ENCODE data around the gene MMS22L.
"Not testable (repeated sequence)": the region's sequence is repeated elsewhere in the genome, so short reads cannot be mapped to it uniquely, and the experiment has no call there.

Gene MMS22L

GRCh38 chr6:97218912-97219311 is 64.1 kb downstream of the MMS22L start:
- DNase-seq, result no peak

GRCh38 chr6:97215157-97215769 is 67.8 kb downstream of the MMS22L start:
- no peak for DNase-seq

GRCh38 chr6:97214671-97215070 is 68.3 kb downstream of the MMS22L start:
- DNase-seq, result no peak

GRCh38 chr6:97207383-97207782 is 75.6 kb downstream of the MMS22L start:
- DNase-seq, result no peak

- DNase-seq, result no peak
These were observed 77.0 kb downstream of the MMS22L start for GRCh38 chr6:97205966-97206365.

GRCh38 chr6:97203343-97203742 is 79.7 kb downstream of the MMS22L start:
- DNase-seq, result no peak

GRCh38 chr6:97198046-97198565 is 84.9 kb downstream of the MMS22L start:
- DNase-seq, result no peak

- DNase-seq, result no peak
These were observed 87.9 kb downstream of the MMS22L start for GRCh38 chr6:97195117-97195516.

- DNase-seq, result no peak
These were observed 93.2 kb downstream of the MMS22L start for GRCh38 chr6:97189767-97190166.

- DNase-seq, result no peak
These were observed 95.1 kb downstream of the MMS22L start for GRCh38 chr6:97187951-97188350.

- DNase-seq, result no peak
These were observed 96.5 kb downstream of the MMS22L start for GRCh38 chr6:97186416-97186999.

- no peak for DNase-seq
These were observed 105.1 kb downstream of the MMS22L start for GRCh38 chr6:97177905-97178304.

- no peak for DNase-seq
These were observed 106.5 kb downstream of the MMS22L start for GRCh38 chr6:97176468-97176867.

- DNase-seq, result no peak
These were observed 107.2 kb downstream of the MMS22L start for GRCh38 chr6:97175806-97176205.

- no peak for DNase-seq
These were observed 108.5 kb downstream of the MMS22L start for GRCh38 chr6:97174471-97174870.

GRCh38 chr6:97160280-97160679 is 122.7 kb downstream of the MMS22L start:
- no peak for DNase-seq

GRCh38 chr6:97155447-97155846 is 127.6 kb downstream of the MMS22L start:
- not testable (repeated sequence) for DNase-seq

GRCh38 chr6:97154015-97154414 is 129.0 kb downstream of the MMS22L start:
- DNase-seq, result no peak

GRCh38 chr6:97151601-97152000 is 131.4 kb downstream of the MMS22L start:
- DNase-seq, result no peak

- no peak for DNase-seq
These were observed 132.1 kb downstream of the MMS22L start for GRCh38 chr6:97150932-97151331.

GRCh38 chr6:97147421-97147820 is 135.6 kb downstream of the MMS22L start:
- no peak for DNase-seq

GRCh38 chr6:97145691-97146090 is 137.3 kb downstream of the MMS22L start:
- DNase-seq, result no peak

GRCh38 chr6:97141756-97142155 is 141.3 kb downstream of the MMS22L start:
- no peak for DNase-seq

- DNase-seq, result no peak
These were observed 144.4 kb downstream of the MMS22L start for GRCh38 chr6:97138581-97138980.

All from NK-92 treated with Interleukin-12 subunit alpha and Interleukin-12 subunit beta, amount 100 ng/mL, for 24 hours (cell line).